Tibial artery (tissue), 4 donors: ENCODE results near the gene SALL2.
A peak's percentile ranks its signal among the peaks of the same experiment; 100 is the strongest.

Source experiments
- DNase-seq, 2 donors: peaks; one replicate each; pipeline ENCODE4 v3.0.0-alpha.2; 2019
- H3K27ac ChIP-seq, 2 donors: fragments of 200-600 bp; sonication (generic) in 1 of 2; 1 replicate in 1 of 2; 2 replicates in 1 of 2; pipeline ENCODE4 v1.5.1; 2018 to 2019; ENCODE audit warnings: mild to moderate bottlenecking in 1 of 2
- H3K27me3 ChIP-seq, 2 donors: fragments of 200-600 bp; sonication (generic) in 1 of 2; one replicate each; pipeline versions ENCODE4 v1.5.1 to v1.6.0; 2016 to 2019
- H3K36me3 ChIP-seq, 3 donors: fragments of 200-600 bp; sonication (generic) in 2 of 3; one replicate each; pipeline ENCODE4 v1.5.1; 2016 to 2019; ENCODE audit warnings: mild to moderate bottlenecking in 2 of 3
- H3K4me1 ChIP-seq, 4 donors: fragments of 200-600 bp; sonication (generic) in 2 of 4; 1 replicate in 3 of 4; 2 replicates in 1 of 4; pipeline ENCODE4 v1.5.1; 2016 to 2019
- H3K4me3 ChIP-seq, 2 donors: fragments of 200-600 bp; sonication (generic) in 1 of 2; 1 replicate in 1 of 2; 2 replicates in 1 of 2; pipeline ENCODE4 v1.5.1; 2018 to 2019; ENCODE audit warnings: mild to moderate bottlenecking in 2 of 2
- H3K9me3 ChIP-seq, 3 donors: fragments of 200-600 bp; sonication (generic) in 1 of 3; one replicate each; pipeline ENCODE4 v1.5.1; 2016 to 2019
- CTCF ChIP-seq, 2 experiments: fragments of 200-600 bp in 1 of 2; fragments of 450-650 bp in 1 of 2; IDR thresholded peaks; one replicate each; pipeline ENCODE4 v1.5.1; 2017 to 2019; ENCODE audit warnings: antibody characterized with exemption in 2 of 2, mild to moderate bottlenecking in 1 of 2, moderate library complexity in 1 of 2
- intact Hi-C: fragments of 100-400 bp; cut with DNase I; formaldehyde crosslinking; loops from one replicate; pipeline ENCODE4 v1.15.0; 2023; ENCODE audit warnings: low total_unique reads

The SALL2 gene

GRCh38 chr14:21525962-21526671 lies at the start of gene SALL2:
Gene SALL2, minus strand, starts transcription at chr14:21526346. Its CDS starts 219 bp downstream, at chr14:21526127.
- Histone ChIP-seq H3K9me3 (no peaks in the 10 kb centered on the region), H3K4me3 (peak within 1 kb of the TSS; percentile 69 to 96), H3K27ac (peak within 1 kb of the TSS; percentile 77 to 79), H3K27me3 (no peaks in the 10 kb centered on the region), H3K4me1 (peaks cover 0 to 18% (median 9%) of the 10 kb centered on the region in 4 donors), H3K36me3 (peaks cover 0 to 23% (median 0%) of the 10 kb centered on the region in 3 donors)
- intact Hi-C loops, result no loop called here
- TF ChIP-seq CTCF (IDR thresholded peaks at IDR 0.05), result no peak
- peak; percentile 65 to 86 for DNase-seq

- Histone ChIP-seq H3K4me1 (no peaks in the 10 kb centered on the region), H3K36me3 (no peaks in the 10 kb centered on the region), H3K4me3 (no peak overlapping the region), H3K27me3 (peaks cover 0 to 4% of the 10 kb centered on the region in 2 donors), H3K27ac (no peak overlapping the region), H3K9me3 (peaks cover 0 to 10% (median 0%) of the 10 kb centered on the region in 3 donors)
- no peak for TF ChIP-seq CTCF (IDR thresholded peaks at IDR 0.05)
- DNase-seq, result no peak
- intact Hi-C loops, result no loop called here
Measured at GRCh38 chr14:21575661-21576060, 49.5 kb upstream of the SALL2 start.

GRCh38 chr14:21572604-21573003 lies 46.5 kb upstream of the SALL2 start:
- Histone ChIP-seq H3K4me1 (no peaks in the 10 kb centered on the region), H3K9me3 (peaks cover 0 to 10% (median 0%) of the 10 kb centered on the region in 3 donors), H3K4me3 (no peak overlapping the region), H3K27me3 (peaks cover 0 to 6% of the 10 kb centered on the region in 2 donors), H3K36me3 (no peaks in the 10 kb centered on the region), H3K27ac (no peak overlapping the region)
- no peak for DNase-seq
- no peak for TF ChIP-seq CTCF (IDR thresholded peaks at IDR 0.05)
- intact Hi-C loops, result no loop called here

- TF ChIP-seq CTCF (IDR thresholded peaks at IDR 0.05), result no peak
- Histone ChIP-seq H3K4me1 (peaks cover 0 to 6% (median 2%) of the 10 kb centered on the region in 4 donors), H3K27me3 (no peaks in the 10 kb centered on the region), H3K9me3 (no peaks in the 10 kb centered on the region), H3K36me3 (no peaks in the 10 kb centered on the region), H3K27ac (no peak overlapping the region), H3K4me3 (no peak overlapping the region)
- intact Hi-C loops, result loop anchor here (5.0 kb wide), 1 partner anchor 56 kb away; no protein-coding TSS in a partner anchor
- DNase-seq, result no peak
Measured at GRCh38 chr14:21558703-21559170, 32.6 kb upstream of the SALL2 start.

GRCh38 chr14:21557084-21557901 lies 31.1 kb upstream of the SALL2 start:
- no peaks in the 10 kb centered on the region for H3K36me3 ChIP-seq
- H3K4me1 ChIP-seq, result peaks cover 0 to 6% (median 2%) of the 10 kb centered on the region in 4 donors
- H3K9me3 ChIP-seq, result no peaks in the 10 kb centered on the region
- DNase-seq, result peak; percentile 69 to 77
- TF ChIP-seq CTCF (IDR thresholded peaks at IDR 0.05), result peak; percentile 58 to 77
- peak overlapping the region; percentile 49 to 73 for H3K27ac ChIP-seq
- H3K4me3 ChIP-seq, result peak overlapping the region; percentile 43 to 44
- intact Hi-C loops, result loop anchor here (5.0 kb wide), 1 partner anchor 55 kb away; no protein-coding TSS in a partner anchor
- no peaks in the 10 kb centered on the region for H3K27me3 ChIP-seq
